Placental pericyte (primary cell): Measurements from ENCODE around the gene NPAS2. TPM values are rescaled to one million over a fixed set of nuclear protein-coding genes. Genes with fewer than 3 reads are reported as not detected.

Experiments used
- total RNA-seq: library from RNA; depleted of rRNA; stranded (reverse); fragments of >200 nt; gene quantifications from 2 replicates; pipeline ENCODE4 v1.2.3, GENCODE V29; 2012

Gene NPAS2, protein sequence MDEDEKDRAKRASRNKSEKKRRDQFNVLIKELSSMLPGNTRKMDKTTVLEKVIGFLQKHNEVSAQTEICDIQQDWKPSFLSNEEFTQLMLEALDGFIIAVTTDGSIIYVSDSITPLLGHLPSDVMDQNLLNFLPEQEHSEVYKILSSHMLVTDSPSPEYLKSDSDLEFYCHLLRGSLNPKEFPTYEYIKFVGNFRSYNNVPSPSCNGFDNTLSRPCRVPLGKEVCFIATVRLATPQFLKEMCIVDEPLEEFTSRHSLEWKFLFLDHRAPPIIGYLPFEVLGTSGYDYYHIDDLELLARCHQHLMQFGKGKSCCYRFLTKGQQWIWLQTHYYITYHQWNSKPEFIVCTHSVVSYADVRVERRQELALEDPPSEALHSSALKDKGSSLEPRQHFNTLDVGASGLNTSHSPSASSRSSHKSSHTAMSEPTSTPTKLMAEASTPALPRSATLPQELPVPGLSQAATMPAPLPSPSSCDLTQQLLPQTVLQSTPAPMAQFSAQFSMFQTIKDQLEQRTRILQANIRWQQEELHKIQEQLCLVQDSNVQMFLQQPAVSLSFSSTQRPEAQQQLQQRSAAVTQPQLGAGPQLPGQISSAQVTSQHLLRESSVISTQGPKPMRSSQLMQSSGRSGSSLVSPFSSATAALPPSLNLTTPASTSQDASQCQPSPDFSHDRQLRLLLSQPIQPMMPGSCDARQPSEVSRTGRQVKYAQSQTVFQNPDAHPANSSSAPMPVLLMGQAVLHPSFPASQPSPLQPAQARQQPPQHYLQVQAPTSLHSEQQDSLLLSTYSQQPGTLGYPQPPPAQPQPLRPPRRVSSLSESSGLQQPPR
- total RNA-seq: 17.2 and 27.4 TPM in 2 replicates

DNA sequence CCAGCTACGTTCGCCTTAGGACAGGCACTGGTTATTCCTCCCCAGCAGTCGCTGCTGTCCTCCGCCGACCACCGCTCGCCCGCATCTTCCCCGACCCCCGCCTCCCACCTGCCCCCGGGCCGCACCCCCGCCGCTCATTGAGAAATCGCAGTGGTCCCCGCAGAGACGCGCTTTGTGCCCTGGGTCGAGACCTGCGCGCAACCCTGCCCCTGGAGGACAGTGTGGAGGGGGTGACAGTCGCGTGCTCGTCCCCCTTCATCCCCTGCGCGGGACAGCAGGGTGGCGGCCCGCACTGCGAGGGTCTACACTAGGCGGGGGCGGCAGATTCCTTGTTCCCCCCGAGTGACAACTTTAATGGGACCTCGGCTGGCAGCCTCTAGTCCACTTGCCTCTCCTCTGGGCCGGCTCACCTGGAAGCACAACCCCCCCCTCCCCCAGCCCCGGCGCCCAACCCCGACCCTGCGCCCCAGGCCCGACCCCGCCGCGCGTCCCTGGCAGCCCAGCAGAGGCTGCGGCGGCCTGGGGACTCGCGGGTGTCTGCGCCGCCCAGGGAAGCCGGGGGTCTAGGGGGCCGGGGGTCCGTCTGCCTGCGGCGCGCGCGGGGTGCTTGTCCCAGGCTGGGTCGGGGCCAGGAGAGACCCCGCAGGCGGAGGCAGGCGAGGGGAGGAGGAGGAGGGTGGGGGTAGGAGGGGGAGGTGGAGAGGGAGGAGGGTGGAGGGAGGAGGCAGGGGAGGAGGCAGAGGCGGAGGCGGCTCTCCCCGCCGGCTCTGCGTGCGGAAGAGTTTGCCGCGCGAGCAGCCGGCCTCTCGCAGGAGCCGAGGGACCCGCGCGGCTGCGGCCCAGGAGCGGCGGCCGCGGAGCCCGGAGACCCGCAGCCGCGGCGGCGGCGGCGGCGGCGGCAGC, at the start of gene NPAS2:
Gene NPAS2, plus strand, starts transcription at position 770 of the 903 bp plus-strand sequence. CDS start 84,616 bp downstream, outside the sequence.

DNA sequence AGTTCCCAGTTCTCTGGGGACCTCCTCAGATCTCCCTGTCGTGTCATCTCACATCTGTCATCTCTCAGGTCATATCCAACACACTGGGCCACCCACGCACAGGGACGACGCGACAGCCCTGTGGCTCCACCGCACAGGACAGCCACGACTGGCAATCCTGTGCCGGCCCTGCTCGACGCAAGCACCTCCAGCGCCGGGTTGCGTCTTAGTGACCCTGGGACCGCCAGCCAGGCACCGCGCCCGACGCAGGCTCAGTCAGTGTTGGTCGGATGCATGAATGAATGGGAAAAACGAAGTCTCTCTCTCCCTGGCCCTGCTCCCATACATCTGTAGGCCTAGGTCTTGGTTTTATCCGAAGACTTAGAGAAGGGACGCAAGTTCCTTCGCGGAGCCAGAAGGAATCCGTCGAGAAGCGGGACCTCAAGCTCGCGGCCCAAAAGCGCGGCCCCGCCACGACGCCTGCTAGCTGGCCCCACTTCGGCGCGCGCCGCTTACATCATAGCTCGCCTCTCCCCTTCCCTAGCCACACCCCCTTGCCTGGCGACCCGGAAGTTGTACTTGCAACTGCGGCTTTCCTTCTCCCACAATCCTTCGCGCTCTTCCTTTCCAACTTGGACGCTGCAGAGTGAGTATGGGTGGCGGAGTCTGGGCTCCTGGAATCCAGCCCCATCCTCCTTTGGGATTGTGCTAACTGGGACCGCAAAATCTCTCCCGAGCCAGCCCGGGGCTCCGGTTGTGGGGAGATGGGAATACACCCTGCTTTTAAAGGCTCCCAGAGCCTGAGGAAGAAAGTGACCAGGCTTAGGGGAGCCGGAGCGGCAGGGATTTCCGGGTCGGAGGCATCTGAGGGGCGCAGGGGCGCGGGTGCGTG, 182.0 kb downstream of the NPAS2 start, which contains the start of gene RPL31:
Gene RPL31, plus strand, starts transcription at position 599 of the 871 bp plus-strand sequence. CDS start 413 bp downstream, outside the sequence.

Other genes starting within 250 kb of the NPAS2 start
- gene RPL31, start 182.2 kb downstream of the NPAS2 start, total RNA-seq: 320 and 979 TPM in 2 replicates